CD4-positive, alpha-beta memory T cell (primary cell): ENCODE data around the gene PEMT. TPM values are rescaled to one million over a fixed set of nuclear protein-coding genes. Genes with fewer than 3 reads are reported as not detected.

Source experiments
- CTCF ChIA-PET: fragments of 350-600 bp; sonication (Branson Sonifier 250); formaldehyde crosslinking; loops from one replicate; lab custom pipeline; 2021; ENCODE audit warnings: inconsistent platforms; ENCODE audit not compliant: partially characterized antibody; lab: Charles Lee
- POLR2A ChIA-PET: fragments of 350-600 bp; sonication (Branson Sonifier 250); formaldehyde crosslinking; loops from one replicate; lab custom pipeline; 2021; ENCODE audit not compliant: partially characterized antibody; lab: Charles Lee
- DNase-seq, 5 donors: peaks; one replicate each; pipeline versions ENCODE4 v3.0.0 to v3.0.0-alpha.2; 2020 to 2022; ENCODE audit warnings: mixed read lengths in 1 of 5
- H3K27ac ChIP-seq: one replicate; pipeline ENCODE4 v1.7.0; 2013; ENCODE audit warnings: low read depth, low read length
- H3K27me3 ChIP-seq: 2 replicates; pipeline ENCODE4 v1.7.0; 2013; ENCODE audit warnings: mild to moderate bottlenecking, low read length, moderate library complexity; ENCODE audit not compliant: insufficient read depth
- H3K36me3 ChIP-seq: 2 replicates; pipeline ENCODE4 v1.7.0; 2013; ENCODE audit warnings: mild to moderate bottlenecking, low read length, moderate library complexity; ENCODE audit not compliant: insufficient read depth
- H3K4me1 ChIP-seq: 2 replicates; pipeline ENCODE4 v1.7.0; 2013; ENCODE audit warnings: mild to moderate bottlenecking, low read length, moderate library complexity; ENCODE audit not compliant: insufficient read depth
- H3K4me3 ChIP-seq, 2 donors: one replicate each; pipeline ENCODE4 v1.7.0; 2013; ENCODE audit warnings: low read length in 2 of 2, mild to moderate bottlenecking in 1 of 2
- H3K9me3 ChIP-seq, 2 donors: one replicate each; pipeline ENCODE4 v1.7.0; 2013; ENCODE audit warnings: low read length in 2 of 2, control low read depth in 1 of 2; ENCODE audit not compliant: control insufficient read depth in 1 of 2
- H3K27ac Mint-ChIP-seq, 7 donors: one replicate each; pipeline ENCODE4 v1.8.0; 2020 to 2021; ENCODE audit warnings: mixed read lengths in 7 of 7, mild to moderate bottlenecking in 6 of 7, inconsistent platforms in 3 of 7, moderate library complexity in 3 of 7
- H3K27me3 Mint-ChIP-seq, 2 donors: one replicate each; pipeline ENCODE4 v1.8.0; 2020 to 2021; ENCODE audit warnings: mixed read lengths in 2 of 2
- H3K36me3 Mint-ChIP-seq, 2 donors: one replicate each; pipeline ENCODE4 v1.8.0; 2020 to 2021; ENCODE audit warnings: mixed read lengths in 2 of 2, inconsistent platforms in 1 of 2, mild to moderate bottlenecking in 1 of 2
- H3K4me1 Mint-ChIP-seq, 4 donors: one replicate each; pipeline ENCODE4 v1.8.0; 2020 to 2021; ENCODE audit warnings: mixed read lengths in 4 of 4, mild to moderate bottlenecking in 1 of 4
- H3K4me3 Mint-ChIP-seq, 8 donors: one replicate each; pipeline ENCODE4 v1.8.0; 2020 to 2021; ENCODE audit warnings: mixed read lengths in 8 of 8, mild to moderate bottlenecking in 7 of 8, moderate library complexity in 6 of 8, inconsistent platforms in 3 of 8
- H3K9me3 Mint-ChIP-seq, 8 donors: one replicate each; pipeline ENCODE4 v1.8.0; 2020 to 2021; ENCODE audit warnings: mixed read lengths in 8 of 8, mild to moderate bottlenecking in 5 of 8, inconsistent platforms in 3 of 8, moderate library complexity in 1 of 8
- intact Hi-C: fragments of 100-400 bp; cut with micrococcal nuclease; formaldehyde crosslinking; loops from one replicate; pipeline ENCODE4 v1.15.1; 2023
- polyA plus RNA-seq, 2 donors: library from polyadenylated mRNA; unstranded; fragments of 300-500 nt; fragmentation: Illumina TruSeq; gene quantifications; one replicate each; pipeline ENCODE4 v1.2.3, GENCODE V29; 2021
- total RNA-seq, 2 experiments: library from RNA; stranded (reverse); gene quantifications; one replicate each; pipeline ENCODE4 v1.2.3, GENCODE V29; 2021

PEMT gene
- total and polyA plus RNA-seq, 4 experiments from 2014 or later: 11.6 to 39.0 (median 19.5) TPM

DNA sequence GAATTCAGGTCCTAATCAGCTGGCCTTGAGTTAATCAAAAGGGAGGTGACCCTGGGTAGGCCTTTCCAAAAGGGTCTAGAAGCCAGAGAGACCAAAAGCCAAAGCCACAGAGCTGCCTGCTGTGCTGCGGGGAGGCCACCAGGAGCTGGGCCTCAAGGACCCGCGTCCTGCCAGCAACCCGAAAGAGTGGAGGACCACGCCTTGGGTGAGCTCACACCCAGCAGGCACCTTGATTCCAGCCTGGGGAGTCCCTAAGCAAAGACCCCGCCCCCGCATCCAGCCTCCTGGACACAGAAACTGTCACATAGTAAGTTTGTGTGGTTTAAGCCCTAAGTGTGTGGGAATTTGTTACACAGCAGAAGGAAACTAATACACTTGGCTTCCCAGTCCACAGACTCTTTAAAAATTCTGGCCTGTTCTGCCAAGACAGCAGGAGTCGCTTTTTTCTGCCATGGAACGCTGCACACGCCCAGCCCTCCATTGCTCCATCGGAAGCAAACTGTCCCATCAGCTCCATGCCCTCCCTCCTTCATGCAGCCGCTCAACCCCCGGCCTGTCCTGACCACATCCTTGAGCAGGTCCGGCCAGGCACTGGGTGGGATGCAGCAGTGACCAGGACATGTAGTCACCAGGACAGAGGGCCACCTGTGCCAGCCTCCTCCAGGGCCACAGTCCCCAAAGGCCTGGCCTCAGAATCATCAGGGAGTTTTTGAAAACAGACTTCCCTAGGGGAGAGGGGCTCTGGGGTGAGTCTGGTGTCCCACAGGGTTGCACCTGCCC lies 74.4 kb downstream of the PEMT start:
- peaks cover 0 to 2% (median under 1%) of the 10 kb centered on the region in 4 donors for H3K4me1 Mint-ChIP-seq
- no peak overlapping the region for H3K27ac Mint-ChIP-seq
- H3K36me3 Mint-ChIP-seq: peaks cover 0 to 4% of the 10 kb centered on the region in 2 donors
- Histone ChIP-seq H3K27me3 (no peaks in the 10 kb centered on the region), H3K9me3 (no peaks in the 10 kb centered on the region), H3K36me3 (no peaks in the 10 kb centered on the region), H3K27ac (no peak overlapping the region), H3K4me1 (no peaks in the 10 kb centered on the region), H3K4me3 (no peak overlapping the region)
- ChIA-PET POLR2A (no interaction called here), CTCF (no interaction called here)
- no peaks in the 10 kb centered on the region for H3K27me3 Mint-ChIP-seq
- H3K4me3 Mint-ChIP-seq: no peak overlapping the region
- intact Hi-C loops: no loop called here
- no peak for DNase-seq
- H3K9me3 Mint-ChIP-seq: no peaks in the 10 kb centered on the region

DNA sequence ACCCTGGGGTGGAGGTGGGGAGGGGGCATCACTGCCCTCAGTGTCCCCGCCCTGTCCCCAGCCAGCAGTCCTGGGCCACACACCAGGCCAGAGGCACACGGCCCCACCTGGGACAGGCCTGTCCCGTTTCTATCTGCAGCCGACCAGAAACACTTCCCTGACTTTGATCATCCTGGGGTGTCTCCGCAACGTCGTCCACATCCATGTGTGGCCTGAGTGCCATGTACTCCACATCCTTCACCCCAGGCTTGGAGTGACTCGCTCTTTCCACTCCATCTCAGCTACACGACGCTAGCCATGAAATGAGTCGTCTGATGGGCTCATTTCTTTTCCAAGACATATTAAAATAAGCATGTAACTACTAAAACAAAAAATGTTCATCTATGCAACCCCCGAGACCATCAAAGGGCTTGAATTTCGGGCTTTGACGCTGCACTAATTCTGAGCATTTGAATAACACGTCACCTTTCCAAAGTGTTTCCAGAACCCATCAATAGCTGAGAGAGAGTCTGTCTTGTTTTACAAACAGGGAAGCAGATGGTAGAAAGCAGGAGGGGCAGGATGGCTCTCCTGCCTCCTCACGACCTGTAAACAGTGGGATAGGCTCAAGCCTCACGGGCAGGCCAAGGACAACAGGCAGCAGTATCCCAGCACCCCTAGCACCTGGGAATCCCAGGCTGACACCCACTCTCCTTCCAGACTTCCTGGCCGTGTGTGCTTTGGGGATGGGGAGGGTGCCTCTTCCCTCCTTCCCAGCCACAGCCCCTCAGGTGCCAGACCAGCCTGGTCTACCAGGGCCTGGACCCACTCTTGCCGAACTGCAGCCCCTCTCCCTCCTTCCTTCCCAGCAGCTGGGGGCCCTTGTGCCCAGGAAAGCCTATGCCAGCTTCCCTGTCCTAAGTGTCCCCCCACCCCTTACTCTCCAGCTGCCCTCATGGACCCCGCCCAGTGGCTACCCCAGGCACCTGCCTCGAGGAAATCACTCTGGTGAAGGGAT lies 75.3 kb downstream of the PEMT start:
- DNase-seq: no peak
- Histone ChIP-seq H3K27ac (no peak overlapping the region), H3K4me1 (no peaks in the 10 kb centered on the region), H3K9me3 (no peaks in the 10 kb centered on the region), H3K36me3 (no peaks in the 10 kb centered on the region), H3K27me3 (no peaks in the 10 kb centered on the region), H3K4me3 (no peak overlapping the region)
- CTCF ChIA-PET: interaction anchor here (1.0 kb wide), 1 partner anchor 11 kb away, joined by 3 read pairs; no protein-coding TSS in a partner anchor
- POLR2A ChIA-PET: no interaction called here
- Mint-ChIP-seq H3K36me3 (peaks cover 0 to 4% of the 10 kb centered on the region in 2 donors), H3K27ac (peak overlapping the region in 1 of 7 donors; percentile 3), H3K9me3 (no peaks in the 10 kb centered on the region), H3K27me3 (no peaks in the 10 kb centered on the region), H3K4me1 (peaks cover 0 to 2% (median under 1%) of the 10 kb centered on the region in 4 donors), H3K4me3 (no peak overlapping the region)
- intact Hi-C loops: no loop called here

DNA sequence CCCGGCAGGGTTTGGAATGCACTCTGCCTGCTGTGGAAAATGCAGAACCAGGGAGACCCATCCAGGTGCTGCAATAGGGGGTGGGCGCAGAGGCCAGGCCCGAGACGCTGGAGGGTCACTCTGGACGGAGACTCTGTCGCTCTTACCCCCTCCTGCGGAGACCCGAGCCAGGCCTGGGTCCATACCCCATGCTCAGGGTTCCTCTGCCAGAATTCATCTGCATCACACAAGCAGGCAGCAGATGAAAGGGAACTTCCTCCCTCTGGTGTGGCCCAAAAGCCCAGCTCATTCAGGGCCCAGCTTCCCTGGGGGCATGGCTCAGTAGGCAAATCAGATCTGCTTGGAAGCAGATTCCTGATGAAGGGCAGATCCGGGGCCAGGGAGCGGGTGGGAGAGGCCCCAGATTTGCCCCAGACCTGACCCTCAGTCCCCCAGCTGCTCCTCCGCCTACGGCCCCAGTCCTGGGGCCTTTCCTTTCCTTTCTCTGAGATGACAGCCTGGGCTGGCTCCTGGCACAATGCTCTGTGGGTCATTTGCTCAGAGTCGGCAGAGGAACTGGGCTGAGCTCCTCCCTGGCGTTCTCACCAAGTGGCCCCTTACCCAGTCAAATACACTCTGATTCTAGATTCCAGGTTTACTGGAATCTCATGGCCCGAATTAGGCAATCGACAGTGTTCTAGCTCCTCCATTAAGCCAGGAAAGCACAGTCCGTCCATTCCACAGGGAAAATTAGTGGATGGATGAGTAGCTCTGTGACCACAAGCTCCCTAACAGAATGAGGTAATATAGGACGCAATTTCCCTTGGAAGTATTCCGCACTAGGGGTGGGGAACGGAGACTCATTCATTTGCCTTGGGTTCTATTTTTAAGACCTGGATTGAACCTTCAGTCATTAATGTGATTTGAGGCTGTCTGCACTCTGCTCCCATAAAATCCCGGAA lies 76.2 kb downstream of the PEMT start:
- H3K27me3 ChIP-seq: no peaks in the 10 kb centered on the region
- DNase-seq: no peak
- Mint-ChIP-seq H3K36me3 (peaks cover 0 to 4% of the 10 kb centered on the region in 2 donors), H3K9me3 (no peaks in the 10 kb centered on the region), H3K4me1 (peaks cover 0 to 8% (median 2%) of the 10 kb centered on the region in 4 donors), H3K4me3 (no peak overlapping the region), H3K27me3 (no peaks in the 10 kb centered on the region), H3K27ac (no peak overlapping the region)
- ChIA-PET CTCF (interaction anchor here (1.0 kb wide), 1 partner anchor 12 kb away, joined by 3 read pairs; no protein-coding TSS in a partner anchor), POLR2A (no interaction called here)
- no peaks in the 10 kb centered on the region for H3K36me3 ChIP-seq
- no peak overlapping the region for H3K4me3 ChIP-seq
- H3K4me1 ChIP-seq: no peaks in the 10 kb centered on the region
- no peaks in the 10 kb centered on the region for H3K9me3 ChIP-seq
- intact Hi-C loops: no loop called here
- H3K27ac ChIP-seq: no peak overlapping the region

DNA sequence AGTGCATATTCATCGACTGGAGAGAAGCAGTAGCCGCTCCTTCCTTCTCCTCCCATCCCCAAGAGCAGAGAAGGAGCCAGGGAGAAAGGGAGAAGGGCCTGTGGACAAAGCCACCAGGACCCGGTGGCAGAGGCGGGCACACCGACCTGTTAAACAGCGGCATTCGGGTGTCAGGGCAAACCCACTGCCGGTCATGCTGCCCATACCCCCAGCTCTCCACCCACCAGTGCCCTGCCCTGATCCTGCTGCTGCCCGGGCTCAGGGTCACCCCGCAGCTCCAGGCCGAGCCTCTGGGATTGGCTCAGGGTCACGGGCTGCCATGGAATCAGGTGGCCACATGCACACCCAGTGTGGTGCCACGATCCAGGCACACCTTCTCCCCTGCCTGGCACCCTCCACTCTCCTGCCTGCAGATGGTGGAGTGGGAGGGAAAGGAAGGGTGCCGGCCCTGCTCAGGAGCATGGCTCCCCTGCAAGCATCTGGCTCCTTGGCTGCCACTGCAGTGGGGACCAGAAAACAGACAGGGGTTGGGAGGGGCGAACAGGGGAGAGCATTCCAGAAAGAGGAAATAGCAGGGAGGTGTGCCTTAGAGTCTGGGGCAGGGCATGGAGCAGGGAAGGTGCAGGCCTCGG lies 77.0 kb downstream of the PEMT start:
- no peak for DNase-seq
- Mint-ChIP-seq H3K27ac (no peak overlapping the region), H3K4me3 (no peak overlapping the region), H3K9me3 (no peaks in the 10 kb centered on the region), H3K4me1 (peaks cover 0 to 10% (median 2%) of the 10 kb centered on the region in 4 donors), H3K36me3 (peaks cover 0 to 4% of the 10 kb centered on the region in 2 donors), H3K27me3 (no peaks in the 10 kb centered on the region)
- Histone ChIP-seq H3K9me3 (no peaks in the 10 kb centered on the region), H3K4me1 (no peaks in the 10 kb centered on the region), H3K36me3 (no peaks in the 10 kb centered on the region), H3K27ac (no peak overlapping the region), H3K4me3 (no peak overlapping the region), H3K27me3 (no peaks in the 10 kb centered on the region)
- ChIA-PET POLR2A (no interaction called here), CTCF (no interaction called here)
- intact Hi-C loops: no loop called here

DNA sequence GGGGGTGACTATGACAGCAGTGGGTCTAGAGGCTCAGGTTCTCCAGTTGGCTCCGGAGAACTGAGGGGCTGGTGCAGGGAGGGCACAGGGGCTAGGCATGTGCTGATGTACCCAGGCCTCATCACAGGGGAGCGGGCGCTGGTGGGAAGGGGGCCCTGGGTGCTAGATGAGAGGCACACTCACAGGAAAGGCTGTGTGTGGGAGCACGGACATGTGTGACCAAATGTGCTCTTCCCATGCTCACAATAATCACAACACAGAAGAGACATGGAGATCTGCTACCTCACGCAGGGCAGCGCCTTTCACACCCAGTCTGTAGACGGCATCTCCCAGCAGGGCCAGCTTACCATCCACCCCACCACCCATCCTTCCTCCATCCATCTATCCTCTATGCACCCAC lies 77.9 kb downstream of the PEMT start:
- Histone ChIP-seq H3K27ac (no peak overlapping the region), H3K4me3 (no peak overlapping the region), H3K27me3 (no peaks in the 10 kb centered on the region), H3K36me3 (no peaks in the 10 kb centered on the region), H3K4me1 (no peaks in the 10 kb centered on the region), H3K9me3 (no peaks in the 10 kb centered on the region)
- intact Hi-C loops: no loop called here
- Mint-ChIP-seq H3K4me1 (peaks cover 0 to 10% (median 2%) of the 10 kb centered on the region in 4 donors), H3K27ac (peak overlapping the region in 1 of 7 donors; percentile 70), H3K27me3 (no peaks in the 10 kb centered on the region), H3K4me3 (no peak overlapping the region), H3K9me3 (no peaks in the 10 kb centered on the region), H3K36me3 (peaks cover 0 to 4% of the 10 kb centered on the region in 2 donors)
- CTCF ChIA-PET: no interaction called here
- POLR2A ChIA-PET: no interaction called here
- no peak for DNase-seq

DNA sequence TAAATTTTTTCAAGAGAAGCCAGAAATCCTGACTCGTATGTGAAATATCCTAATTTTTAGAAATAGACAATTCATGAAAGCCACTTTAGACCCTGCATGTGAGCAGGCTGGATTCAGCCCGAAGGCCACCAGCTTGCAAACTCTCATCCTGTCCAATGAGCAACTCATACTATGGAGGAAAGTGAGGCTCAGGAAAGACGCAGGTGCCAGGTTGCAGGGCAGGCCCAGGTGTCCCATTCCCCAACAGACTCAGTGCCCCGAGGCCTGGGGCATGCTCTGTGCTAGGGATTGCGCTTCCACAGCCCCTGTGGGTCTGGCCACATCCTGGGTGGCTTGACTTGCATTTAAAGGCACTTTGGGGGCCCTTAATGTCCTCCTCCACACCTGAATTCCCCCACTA lies 78.6 kb downstream of the PEMT start:
- no peak for DNase-seq
- Mint-ChIP-seq H3K27ac (no peak overlapping the region), H3K9me3 (no peaks in the 10 kb centered on the region), H3K36me3 (peaks cover 0 to 4% of the 10 kb centered on the region in 2 donors), H3K4me1 (peaks cover 0 to 10% (median 2%) of the 10 kb centered on the region in 4 donors), H3K27me3 (no peaks in the 10 kb centered on the region), H3K4me3 (no peak overlapping the region)
- ChIA-PET CTCF (interaction anchor here (3.2 kb wide), 1 partner anchor 16 kb away, joined by 13 read pairs; the partner anchor contains the start of gene RASD1), POLR2A (no interaction called here)
- intact Hi-C loops: no loop called here
- Histone ChIP-seq H3K9me3 (no peaks in the 10 kb centered on the region), H3K36me3 (no peaks in the 10 kb centered on the region), H3K4me1 (no peaks in the 10 kb centered on the region), H3K27ac (no peak overlapping the region), H3K4me3 (no peak overlapping the region), H3K27me3 (no peaks in the 10 kb centered on the region)
